GM18951 (cell line): ENCODE data around the gene CACNG5.

Source experiments
- POLR2A ChIP-seq: IDR thresholded peaks from 4 replicates; pipeline ENCODE4 v1.6.1; 2011; ENCODE audit warnings: mild to moderate bottlenecking; ENCODE audit not compliant: insufficient read length, insufficient read depth; ENCODE audit errors: extremely low read depth
- in situ Hi-C: fragments of 300-500 bp; cut with MboI; formaldehyde crosslinking; loops from one replicate; pipeline ENCODE4 v1.12.0; 2022; ENCODE audit warnings: low sequenced_read_pairs, mixed read lengths, inconsistent platforms; ENCODE audit not compliant: unreplicated experiment

The CACNG5 gene

DNA sequence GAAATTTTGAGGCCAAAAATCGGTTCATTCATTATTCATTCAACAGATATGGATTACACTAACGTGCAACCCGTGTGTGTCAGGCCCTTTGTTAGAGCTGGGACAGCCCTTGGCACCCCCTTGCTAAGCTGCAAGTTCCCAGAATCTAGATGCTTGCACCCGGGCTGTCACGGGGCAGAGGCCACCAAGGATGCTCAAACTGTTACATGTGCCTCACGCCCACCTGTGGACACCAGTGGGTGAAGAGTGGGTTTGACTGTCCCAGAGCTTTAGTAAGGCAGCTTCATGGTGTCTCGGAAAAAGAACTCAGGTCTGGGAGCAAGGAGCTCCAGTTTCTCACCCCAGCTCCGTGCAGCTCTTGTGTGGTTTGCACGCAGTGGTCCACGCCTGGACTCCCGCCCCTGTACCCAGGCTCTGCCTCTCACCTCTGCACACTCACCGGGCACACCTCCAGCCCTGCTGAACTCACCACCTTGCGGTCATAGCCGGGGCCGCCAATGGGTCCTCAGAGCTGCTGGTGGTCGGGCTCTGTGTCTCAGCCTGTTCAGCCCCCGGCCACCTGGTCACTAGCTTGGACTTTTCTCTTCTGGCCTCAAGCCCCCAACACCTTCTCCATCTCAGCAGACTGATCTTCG is 75.9 kb downstream of the CACNG5 start:
- no peak for TF ChIP-seq POLR2A
- in situ Hi-C loops = loop anchor here (25.0 kb wide), 1 partner anchor 673 kb away; the partner anchor contains the start of gene APOH

DNA sequence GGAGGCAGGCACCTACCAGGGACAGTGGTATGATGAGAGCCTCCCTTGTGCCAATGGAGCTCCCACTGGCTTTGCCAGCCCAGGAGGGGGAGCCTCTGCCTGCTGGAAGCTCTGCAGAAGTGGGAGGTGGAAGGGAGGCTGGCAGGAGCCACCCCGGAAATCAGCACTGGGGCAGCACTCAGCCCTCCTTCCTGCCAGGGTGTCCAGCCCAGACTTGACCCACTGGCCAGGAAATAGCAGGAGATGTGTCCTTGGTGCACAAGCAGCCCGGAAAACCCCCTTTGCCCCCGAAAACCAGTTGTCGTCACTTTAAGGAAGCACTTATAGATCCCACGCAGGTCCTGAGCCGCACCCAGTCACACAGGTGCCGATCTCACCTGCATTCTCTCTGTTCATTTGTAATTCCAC is 80.3 kb downstream of the CACNG5 start:
- TF ChIP-seq POLR2A = no peak

DNA sequence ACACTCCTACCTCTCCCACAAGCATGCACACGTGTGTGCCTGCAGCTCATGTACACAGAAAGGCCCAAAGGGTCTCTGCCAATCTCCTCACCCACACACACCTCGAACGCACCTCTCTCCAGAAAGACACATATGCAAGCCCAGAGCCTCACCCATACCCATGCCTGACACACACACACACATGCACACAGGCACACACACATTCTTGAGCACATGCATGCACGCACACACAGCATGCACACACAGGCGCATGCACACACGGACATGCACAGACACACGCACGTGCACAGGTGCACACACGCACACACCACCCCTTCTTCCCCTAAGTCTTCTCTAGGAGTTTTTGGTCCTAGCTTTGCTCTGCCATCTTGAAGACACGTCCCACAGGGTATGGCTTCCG is 80.9 kb downstream of the CACNG5 start:
- TF ChIP-seq POLR2A = no peak
- in situ Hi-C loops = loop anchor here (25.0 kb wide), 1 partner anchor 678 kb away; the partner anchor contains the start of gene APOH

More for the DNA sequence above, 80.3 kb downstream of the CACNG5 start:
- in situ Hi-C loops = loop anchor here (25.0 kb wide), 1 partner anchor 678 kb away; the partner anchor contains the start of gene APOH

- no peak for TF ChIP-seq POLR2A
- in situ Hi-C loops = loop anchor here (25.0 kb wide), 1 partner anchor 680 kb away; the partner anchor contains the start of gene APOH
These were observed 82.0 kb downstream of the CACNG5 start for GRCh38 chr17:66916946-66917345.

DNA sequence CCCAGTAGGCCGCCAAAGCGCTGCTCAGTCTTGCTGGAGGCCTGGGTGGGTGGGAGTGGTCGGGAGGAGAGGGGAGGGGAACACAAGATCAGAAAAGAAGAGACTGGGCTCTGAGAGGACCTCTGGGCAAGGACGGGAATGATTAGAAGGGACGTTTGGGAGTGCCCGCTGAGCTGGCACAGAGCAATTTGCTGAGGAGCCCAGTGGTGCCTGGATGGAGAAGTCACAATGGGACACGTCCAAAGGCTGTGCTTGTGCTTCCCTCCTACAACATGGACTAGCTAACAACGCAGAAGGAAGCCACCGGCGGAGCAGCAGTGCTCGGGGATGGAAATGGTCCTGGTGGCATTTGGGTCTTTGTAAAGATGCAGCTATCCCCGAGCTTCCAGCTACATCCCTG is 84.0 kb downstream of the CACNG5 start:
- in situ Hi-C loops = loop anchor here (25.0 kb wide), 1 partner anchor 682 kb away; the partner anchor contains the start of gene APOH
- no peak for TF ChIP-seq POLR2A

DNA sequence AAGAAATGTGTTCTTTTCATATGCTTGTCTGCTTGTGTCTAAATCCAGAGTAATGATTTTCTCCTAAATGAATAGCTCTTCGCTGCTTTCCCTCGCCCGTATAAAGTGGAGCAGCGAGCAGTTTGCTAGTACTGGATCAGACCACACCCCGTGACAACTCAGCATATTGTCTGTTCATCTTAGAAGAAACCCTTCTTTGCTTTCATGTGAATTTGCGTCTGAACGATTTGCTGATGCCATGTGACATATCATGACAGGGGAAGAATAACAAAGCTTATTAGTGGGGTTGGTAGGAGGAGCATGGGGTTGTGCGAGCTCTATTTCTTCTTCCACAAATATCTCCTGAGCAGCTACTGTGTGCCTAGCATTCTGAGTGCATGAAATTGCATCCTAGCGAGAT is 85.5 kb downstream of the CACNG5 start:
- in situ Hi-C loops = loop anchor here (25.0 kb wide), 1 partner anchor 683 kb away; the partner anchor contains the start of gene APOH
- no peak for TF ChIP-seq POLR2A

- in situ Hi-C loops = loop anchor here (25.0 kb wide), 1 partner anchor 684 kb away; the partner anchor contains the start of gene APOH
- no peak for TF ChIP-seq POLR2A
These were observed 86.0 kb downstream of the CACNG5 start for GRCh38 chr17:66920950-66921349.

DNA sequence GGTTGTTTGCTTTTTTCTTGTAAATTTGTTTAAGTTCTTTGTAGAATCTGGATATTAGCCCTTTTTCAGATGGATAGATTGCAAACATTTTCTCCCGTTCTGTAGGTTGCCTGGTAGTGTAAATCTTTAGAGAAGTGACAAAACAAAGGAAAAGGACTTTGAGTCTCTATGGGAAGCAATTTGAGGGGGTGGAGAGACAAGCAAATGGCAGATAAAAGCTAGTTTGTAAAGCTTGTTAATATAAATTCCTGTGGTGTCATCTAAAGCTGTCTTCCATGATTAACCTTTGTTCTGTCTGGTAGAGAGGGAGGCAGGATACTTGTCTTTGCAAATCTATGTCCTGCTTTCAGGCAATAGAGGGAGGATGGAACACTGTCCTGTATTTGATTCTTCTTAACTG is 89.0 kb downstream of the CACNG5 start:
- no peak for TF ChIP-seq POLR2A
- in situ Hi-C loops = loop anchor here (25.0 kb wide), 1 partner anchor 687 kb away; the partner anchor contains the start of gene APOH

- no peak for TF ChIP-seq POLR2A
- in situ Hi-C loops = no loop called here
These were observed 91.0 kb downstream of the CACNG5 start for GRCh38 chr17:66925811-66926500.

GRCh38 chr17:66928949-66929348 is 94.0 kb downstream of the CACNG5 start:
- no peak for TF ChIP-seq POLR2A

GRCh38 chr17:66929591-66929990 is 94.7 kb downstream of the CACNG5 start:
- TF ChIP-seq POLR2A = no peak
- in situ Hi-C loops = no loop called here

More at GRCh38 chr17:66928949-66929348, 94.0 kb downstream of the CACNG5 start:
- in situ Hi-C loops = no loop called here

DNA sequence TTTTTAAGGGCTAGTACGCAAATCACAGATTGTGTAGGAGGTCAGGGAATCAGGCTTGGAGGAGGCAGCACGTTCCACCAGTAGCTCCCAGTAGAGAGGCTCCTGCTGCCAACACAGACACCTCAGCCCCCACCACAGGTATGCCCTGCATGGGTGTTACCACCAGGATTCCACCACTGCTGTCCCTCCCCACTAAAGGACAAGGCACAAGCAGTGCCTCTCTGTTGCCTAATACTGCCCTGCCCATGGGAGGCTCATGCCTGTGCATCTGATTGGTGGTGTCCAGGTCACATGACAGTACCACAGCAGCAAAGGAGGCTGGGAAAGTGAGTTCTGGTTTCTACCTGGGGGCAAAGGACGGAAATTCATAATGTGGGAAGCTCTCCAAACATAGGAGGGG is 96.0 kb downstream of the CACNG5 start:
- TF ChIP-seq POLR2A = no peak
- in situ Hi-C loops = no loop called here

DNA sequence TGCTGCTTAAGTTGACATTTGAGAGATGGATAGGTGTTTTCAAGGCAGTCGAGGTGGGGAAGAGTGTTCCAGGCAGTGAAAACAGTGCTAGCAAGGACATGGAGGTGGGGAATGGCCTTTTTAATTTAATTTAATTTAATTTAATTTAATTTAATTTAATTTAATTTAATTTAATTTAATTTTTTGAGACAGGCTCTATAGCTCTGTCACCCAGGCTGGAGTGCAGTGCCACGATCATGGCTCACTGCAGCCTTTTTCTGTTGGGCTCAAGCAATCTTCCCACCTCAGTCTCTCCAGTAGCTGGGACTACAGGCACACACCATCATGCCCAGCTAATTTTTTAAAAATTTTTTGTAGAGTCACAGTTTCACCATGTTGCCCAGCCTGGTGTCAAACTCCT is 97.4 kb downstream of the CACNG5 start:
- no peak for TF ChIP-seq POLR2A

DNA sequence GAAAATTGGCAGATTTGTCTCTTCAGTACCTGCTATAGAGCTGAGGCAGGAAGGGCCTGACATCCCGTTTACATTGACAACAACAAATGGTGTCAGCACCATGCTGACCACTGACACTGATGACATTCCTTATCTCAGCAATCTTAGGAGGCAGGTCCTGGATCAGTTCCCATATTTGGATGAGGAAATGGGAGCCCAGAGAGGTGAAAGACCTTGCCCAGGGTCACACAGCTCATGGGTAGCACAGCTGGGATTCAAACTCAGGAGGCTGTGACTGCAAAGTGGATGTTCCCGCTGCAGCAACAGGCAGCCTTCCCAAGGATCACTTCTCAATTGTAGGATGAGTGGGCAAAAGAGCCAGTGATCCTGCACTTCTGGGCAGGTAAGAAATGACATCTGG is 99.1 kb downstream of the CACNG5 start:
- no peak for TF ChIP-seq POLR2A
- in situ Hi-C loops = no loop called here

More for the DNA sequence above, 97.4 kb downstream of the CACNG5 start:
- in situ Hi-C loops = no loop called here
